Measurements from ENCODE around the gene ANKRD55.
"Not testable (repeated sequence)": the region's sequence is repeated elsewhere in the genome, so short reads cannot be mapped to it uniquely, and the experiment has no call there.

Gene ANKRD55

GRCh38 chr5:56215019-56215830, 17.9 kb downstream of the ANKRD55 start:
- H3K4me3 ChIP-seq (ENCODE audit: low read length) = no peak overlapping the region
- no peak for TF ChIP-seq CTCF (conservative IDR thresholded peaks at IDR 0.05; ENCODE audit: low read length)
- DNase-seq (ENCODE audit: low read depth) = no peak

DNA sequence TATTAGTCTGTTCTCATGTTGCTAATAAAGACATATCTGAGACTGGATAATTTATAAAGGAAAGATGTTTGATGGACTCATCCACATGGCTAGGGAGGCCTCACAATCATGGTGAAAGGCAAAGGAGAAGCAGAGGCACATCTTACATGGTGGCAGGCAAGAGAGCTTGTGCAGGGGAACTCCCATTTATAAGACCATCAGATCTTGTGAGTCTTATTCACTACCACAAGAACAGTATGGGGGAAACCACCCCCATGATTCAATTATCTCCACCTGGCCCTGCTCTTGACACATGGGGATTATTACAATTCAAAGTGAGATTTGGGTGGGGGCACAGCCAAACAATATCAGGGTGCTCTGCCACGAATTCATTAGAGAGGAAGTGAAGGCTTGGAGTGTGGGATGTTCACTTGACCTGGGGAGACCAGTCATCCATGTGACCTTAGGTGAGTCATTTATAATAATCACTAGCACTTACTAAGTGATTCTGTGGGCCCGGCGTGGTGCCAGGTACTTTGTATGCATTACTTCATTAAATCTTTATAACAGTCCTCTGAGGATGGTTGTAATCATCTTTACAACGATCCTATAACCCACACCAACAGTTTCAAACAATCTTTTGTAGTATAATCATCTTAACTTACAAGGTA, 19.1 kb downstream of the ANKRD55 start:
- not testable (repeated sequence) for DNase-seq (ENCODE audit: low read depth); H3K4me3 ChIP-seq (ENCODE audit: low read length)

DNA sequence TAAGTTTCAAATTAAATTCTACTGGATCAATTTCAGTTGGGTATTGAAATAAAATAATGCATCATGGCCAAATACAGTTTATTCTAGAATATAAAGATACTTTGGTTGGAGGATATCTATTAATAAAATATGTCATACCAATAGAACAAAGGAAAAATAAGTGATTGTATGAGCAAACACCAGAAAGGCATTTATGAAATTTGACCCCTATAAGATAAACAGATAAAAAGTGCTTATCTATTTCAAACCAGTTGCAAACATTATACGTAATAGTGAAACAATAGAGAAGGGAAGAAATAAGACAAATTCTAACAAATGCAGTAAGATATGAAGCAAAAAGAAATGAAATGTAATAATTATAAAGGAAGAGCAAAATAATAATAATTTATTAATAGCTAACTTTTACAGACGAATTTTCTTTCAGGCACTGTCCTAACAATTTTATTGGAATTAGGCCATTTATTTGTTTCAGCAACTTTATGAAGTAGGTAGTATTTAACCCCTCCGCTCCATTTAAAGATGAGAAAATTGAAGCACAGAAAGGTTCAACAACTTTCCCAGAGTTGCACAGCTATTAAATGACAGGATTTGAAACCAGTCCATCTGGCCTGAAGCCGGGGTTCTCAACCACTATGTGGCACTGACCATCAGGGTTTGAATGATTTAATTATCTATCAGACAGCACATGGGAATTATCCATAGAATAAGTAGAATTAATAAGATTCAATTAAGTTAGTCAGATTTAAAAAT, 20.8 kb downstream of the ANKRD55 start:
- TF ChIP-seq CTCF (conservative IDR thresholded peaks at IDR 0.05; ENCODE audit: low read length) = no peak
- H3K4me3 ChIP-seq (ENCODE audit: low read length) = no peak overlapping the region
- no peak for DNase-seq (ENCODE audit: low read depth)

DNA sequence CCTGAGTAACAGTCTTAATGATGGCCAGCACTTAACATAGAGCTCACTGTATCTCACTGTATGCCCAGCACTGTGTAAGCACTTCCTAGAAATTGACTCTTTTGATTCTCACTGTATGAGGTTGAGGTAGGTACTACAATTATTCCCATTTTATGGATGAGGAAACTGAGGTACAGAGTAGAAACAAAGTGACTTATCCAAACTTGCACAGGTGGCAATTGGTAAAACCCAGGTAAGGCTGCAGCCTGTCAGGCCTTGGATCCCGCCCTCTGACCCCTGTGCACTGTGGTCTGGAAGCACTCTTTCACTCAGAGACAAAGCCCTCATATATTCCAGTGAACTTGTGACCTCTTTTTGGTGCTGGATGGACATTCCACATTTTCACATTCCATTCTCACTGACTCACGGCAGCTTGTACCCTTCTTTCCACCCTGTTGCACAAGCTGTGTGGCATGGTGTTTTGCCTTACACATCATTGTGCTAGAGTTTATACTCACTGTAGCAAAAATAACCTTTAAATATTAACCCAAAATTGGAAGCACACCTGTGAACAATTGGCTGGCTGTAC, 21.7 kb downstream of the ANKRD55 start:
- H3K4me3 ChIP-seq (ENCODE audit: low read length) = no peak overlapping the region
- peak; percentile 95 for DNase-seq (ENCODE audit: low read depth)
- TF ChIP-seq CTCF (conservative IDR thresholded peaks at IDR 0.05; ENCODE audit: low read length) = no peak

- DNase-seq (ENCODE audit: low read depth) = no peak
- no peak overlapping the region for H3K4me3 ChIP-seq (ENCODE audit: low read length)
- no peak for TF ChIP-seq CTCF (conservative IDR thresholded peaks at IDR 0.05; ENCODE audit: low read length)
Measured at GRCh38 chr5:56208681-56209080, 24.4 kb downstream of the ANKRD55 start.

GRCh38 chr5:56207537-56207936, 25.6 kb downstream of the ANKRD55 start:
- TF ChIP-seq CTCF (conservative IDR thresholded peaks at IDR 0.05; ENCODE audit: low read length) = no peak
- H3K4me3 ChIP-seq (ENCODE audit: low read length) = no peak overlapping the region
- DNase-seq (ENCODE audit: low read depth) = no peak
